Measurements from ENCODE around the gene ABCA9. TPM values are rescaled to one million over a fixed set of nuclear protein-coding genes. Genes with fewer than 3 reads are reported as not detected.

The ABCA9 gene
- total and polyA plus RNA-seq, 2 of the 13 experiments (the other 11 are each of a cell fraction or from before 2014, with no cell fraction given), result 0.04 TPM; not detected in 1

GRCh38 chr17:68969101-68969500, 91.6 kb downstream of the ABCA9 start:
- CTCF ChIA-PET (ENCODE audit: low intra/inter-chr PET ratio, low total read pairs), result no interaction called here
- no TSS peak for BruUV-seq (replicated peaks)
- Histone ChIP-seq H3K36me3 (replicated peaks in 1 of 2; ENCODE audit: control insufficient read depth in 1 of 2, insufficient read depth in 2 of 2, low read length in 2 of 2) (no peaks in the 10 kb centered on the region), H3K4me3 (replicated peaks in 1 of 3; ENCODE audit: insufficient read depth in 1 of 3, low read depth in 2 of 3, low read length in 3 of 3) (no peak overlapping the region), H4K20me1 (ENCODE audit: insufficient read depth, low read length) (no peaks in the 10 kb centered on the region), H3K27me3 (ENCODE audit: control insufficient read depth in 1 of 2, insufficient read depth in 2 of 2, low read length in 2 of 2) (no peaks in the 10 kb centered on the region), H2AFZ (ENCODE audit: low read length) (no peak overlapping the region), H3K79me2 (ENCODE audit: insufficient read depth, low read length) (no peaks in the 10 kb centered on the region), H3K9me3 (ENCODE audit: low read length) (no peaks in the 10 kb centered on the region), H3K9ac (ENCODE audit: insufficient read depth, low read depth, low read length) (no peak overlapping the region), H3K27ac (ENCODE audit: extremely low read length, insufficient read depth, low read length) (no peak overlapping the region), H3K4me2 (ENCODE audit: low read depth, low read length) (no peak overlapping the region), H3K4me1 (ENCODE audit: insufficient read depth, low read length) (0 out of 2 replicates have a peak, but pooled peaks cover 10% of the 10 kb centered on the region)
- no peak for FAIRE-seq
- in situ Hi-C loops (cut with HindIII; ENCODE audit: extremely low pct_ligation_motif_present, low pct_unique_long_range_greater_than_20kb) (no loop called here), intact Hi-C loops (cut with micrococcal nuclease; ENCODE audit: unreplicated experiment) (no loop called here)
- 97% methylated on average over 5 of the region's 5 CpGs for WGBS (ENCODE audit: low lambda C conversion rate)
- POLR2A ChIA-PET, result no interaction called here
- no peak for DNase-seq (ENCODE audit: low spot score)
- no peak for ATAC-seq
- TF ChIP-seq ZSCAN12 (CRISPR knock-in tag; IDR thresholded peaks at IDR 0.05), result no peak
- TF ChIP-seq ZNF598 (CRISPR knock-in tag; IDR thresholded peaks at IDR 0.05; ENCODE audit: borderline replicate concordance), result no peak
- no peak for TF ChIP-seq HNF1A (IDR thresholded peaks at IDR 0.05; ENCODE audit: low read depth)
- no peak for TF ChIP-seq HNF1A (CRISPR knock-in tag; IDR thresholded peaks at IDR 0.05; ENCODE audit: borderline replicate concordance)
- TF ChIP-seq ADNP (CRISPR knock-in tag; IDR thresholded peaks at IDR 0.05), result no peak
- TF ChIP-seq KIAA2018 (CRISPR knock-in tag; IDR thresholded peaks at IDR 0.05; ENCODE audit: borderline replicate concordance), result no peak
- no peak for TF ChIP-seq ATF5 (CRISPR knock-in tag; IDR thresholded peaks at IDR 0.05; ENCODE audit: low read depth)
- no peak for TF ChIP-seq MXD1 (CRISPR knock-in tag; IDR thresholded peaks at IDR 0.05)
- TF ChIP-seq ETS1 (CRISPR knock-in tag; IDR thresholded peaks at IDR 0.05), result no peak
- no peak for TF ChIP-seq FLYWCH1 (CRISPR knock-in tag; IDR thresholded peaks at IDR 0.05)
